OCI-M2 (cell line): ENCODE data around the gene AKAP6.
"Not testable (repeated sequence)": the region's sequence is repeated elsewhere in the genome, so short reads cannot be mapped to it uniquely, and the experiment has no call there.

Experiments used
- DNase-seq: peaks from one replicate; lab custom pipeline; 2025; ENCODE audit not compliant: unreplicated experiment; lab: John Stamatoyannopoulos, UW

The AKAP6 gene

GRCh38 chr14:32737621-32738020, 408.5 kb downstream of the AKAP6 start:
- no peak for DNase-seq

- no peak for DNase-seq
Observed at GRCh38 chr14:32738206-32738871, 409.2 kb downstream of the AKAP6 start.

DNA sequence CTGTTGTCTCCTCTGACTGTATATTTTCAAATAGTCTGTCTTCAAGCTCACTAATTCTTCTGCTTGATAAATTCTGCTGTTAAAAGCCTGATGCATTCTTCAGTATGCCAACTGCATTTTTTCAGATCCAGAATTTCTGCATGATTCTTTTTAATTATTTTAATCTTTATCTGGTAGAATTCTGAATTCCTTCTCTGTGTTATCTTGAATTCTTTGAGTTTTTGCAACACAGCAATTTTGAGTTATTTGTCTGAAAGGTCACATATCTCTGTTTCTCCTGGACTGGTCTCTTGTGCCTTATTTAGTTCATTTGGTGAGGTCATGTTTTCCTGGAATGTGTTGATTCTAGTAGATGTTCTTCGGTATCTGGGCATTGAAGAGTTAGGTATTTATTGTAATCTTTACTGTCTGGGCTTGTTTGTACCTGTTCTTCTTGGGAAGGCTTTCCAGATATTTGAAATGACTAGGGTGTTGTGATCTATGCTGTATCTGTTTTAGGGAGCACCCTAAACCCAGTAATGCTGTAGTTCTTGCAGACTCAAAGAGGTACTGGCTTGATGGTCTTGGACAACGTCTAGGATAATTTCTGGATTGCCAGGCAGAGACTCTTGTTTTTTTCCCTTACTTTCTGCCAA, 415.8 kb downstream of the AKAP6 start:
- DNase-seq: no peak

DNA sequence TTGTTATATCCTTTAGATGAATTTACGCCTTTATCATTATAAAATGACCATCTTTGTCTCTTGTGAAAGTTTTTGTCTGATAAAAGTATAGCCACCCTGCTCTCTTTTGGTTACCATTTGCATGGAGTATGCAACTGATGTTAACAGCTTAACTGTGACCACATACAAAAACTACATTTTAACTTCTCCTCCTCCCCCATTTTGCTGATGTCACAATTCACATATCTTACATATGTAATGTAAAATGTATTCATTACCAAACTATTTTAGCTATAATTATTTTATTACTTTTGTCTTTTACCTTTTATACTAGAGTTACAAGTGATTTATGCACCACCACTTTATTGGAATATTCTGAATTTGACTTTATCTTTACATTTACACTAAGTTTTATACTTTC, 425.1 kb downstream of the AKAP6 start:
- DNase-seq: no peak

DNA sequence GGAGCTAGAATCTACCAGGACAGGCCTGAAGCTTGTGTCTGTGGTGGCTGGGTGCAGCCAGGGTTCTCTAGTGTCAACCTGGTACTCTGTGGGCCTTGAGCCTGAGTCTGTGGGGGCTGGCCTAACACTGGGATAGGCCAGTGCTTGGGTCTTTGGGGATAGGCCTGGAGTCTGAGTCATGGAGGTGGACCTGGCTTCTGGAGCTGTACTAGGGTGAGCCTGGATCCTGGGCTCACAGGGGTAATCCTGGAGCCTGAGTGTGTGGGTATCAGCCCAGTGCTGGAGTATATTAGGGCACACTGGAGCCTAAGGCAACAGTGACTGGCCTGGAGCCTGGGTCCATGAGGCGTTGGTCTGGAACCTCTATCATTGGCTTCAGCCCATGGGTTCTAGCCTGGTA, 427.1 kb downstream of the AKAP6 start:
- DNase-seq: no peak

- no peak for DNase-seq
Observed at GRCh38 chr14:32756775-32757174, 427.7 kb downstream of the AKAP6 start.

- no peak for DNase-seq
Observed at GRCh38 chr14:32757568-32757967, 428.5 kb downstream of the AKAP6 start.

- DNase-seq: no peak
Observed at GRCh38 chr14:32761381-32761968, 432.4 kb downstream of the AKAP6 start.

GRCh38 chr14:32762886-32763285, 433.8 kb downstream of the AKAP6 start:
- DNase-seq: no peak

GRCh38 chr14:32763673-32764072, 434.6 kb downstream of the AKAP6 start:
- no peak for DNase-seq

DNA sequence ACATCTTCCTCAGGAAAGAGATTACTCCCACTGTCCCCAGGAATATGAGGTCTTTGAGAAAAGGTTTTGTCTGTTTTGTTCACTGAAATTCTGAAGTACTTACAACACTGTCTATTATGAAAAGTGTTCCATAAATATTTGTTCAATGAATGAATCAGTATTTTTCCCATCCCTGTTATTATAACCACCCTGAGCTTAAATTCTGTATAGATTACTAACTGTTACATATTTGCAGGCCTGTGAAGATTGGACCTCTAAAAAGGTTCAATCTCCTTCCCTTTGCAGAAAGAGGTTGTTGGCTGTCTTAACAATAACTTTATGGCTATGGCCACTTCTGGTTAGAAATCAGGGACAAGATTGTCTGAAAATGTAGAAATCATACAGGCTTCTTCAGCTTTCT, 435.0 kb downstream of the AKAP6 start:
- no peak for DNase-seq

DNA sequence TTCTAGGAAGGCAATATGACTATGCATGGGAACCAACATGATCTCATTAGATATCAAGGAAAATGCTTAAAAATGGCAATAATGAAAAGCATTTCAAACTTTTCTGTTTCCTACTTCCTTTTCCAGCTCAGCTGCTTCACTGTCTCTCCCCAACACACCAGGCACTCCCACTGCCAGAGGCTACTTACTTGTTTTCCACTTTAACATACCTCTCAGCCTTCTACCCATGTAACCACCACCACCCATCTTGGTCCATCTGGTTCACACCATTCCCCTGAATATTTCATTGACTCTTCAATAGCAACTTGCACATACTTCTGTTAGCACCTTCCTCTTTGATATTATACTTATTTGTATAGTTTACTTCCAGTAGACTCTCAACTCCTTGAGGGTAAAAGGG, 441.3 kb downstream of the AKAP6 start:
- DNase-seq: no peak

DNA sequence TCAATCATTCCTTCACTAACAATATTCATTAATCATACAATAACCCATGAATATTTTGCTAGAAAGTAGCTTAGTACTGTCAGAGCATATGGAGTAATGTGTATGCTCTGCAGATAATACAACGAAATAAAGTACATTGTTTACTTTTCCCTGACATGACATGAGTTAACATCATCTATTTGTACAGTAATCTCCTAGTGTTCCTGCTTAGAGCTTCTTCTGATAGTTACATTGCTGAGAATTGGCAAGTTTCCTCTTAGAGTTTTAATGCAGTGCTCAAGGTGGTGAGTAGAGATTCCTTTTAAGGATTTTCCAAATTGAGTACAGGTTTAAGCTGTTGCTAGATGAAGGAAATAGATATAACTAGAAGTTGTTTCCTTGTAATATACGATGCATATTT, 445.1 kb downstream of the AKAP6 start:
- no peak for DNase-seq

DNA sequence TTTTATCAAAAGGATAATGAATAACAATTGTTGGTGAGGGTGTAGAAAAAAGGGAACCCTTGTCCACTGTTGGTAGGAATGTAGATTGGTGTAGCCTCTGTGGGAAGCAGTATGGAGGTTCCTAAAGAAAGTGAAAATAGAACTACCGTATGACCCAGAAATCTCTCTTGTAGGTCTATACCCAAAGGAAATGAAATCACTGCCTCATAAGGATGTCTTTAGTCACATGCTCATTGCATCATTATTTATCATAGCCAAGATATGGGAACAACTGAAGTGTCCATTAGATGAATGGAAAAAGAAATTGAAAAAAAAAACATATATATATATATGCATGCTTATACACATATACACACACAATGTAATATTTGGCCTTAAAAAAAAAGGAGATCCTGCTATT, 450.7 kb downstream of the AKAP6 start:
- no peak for DNase-seq

DNA sequence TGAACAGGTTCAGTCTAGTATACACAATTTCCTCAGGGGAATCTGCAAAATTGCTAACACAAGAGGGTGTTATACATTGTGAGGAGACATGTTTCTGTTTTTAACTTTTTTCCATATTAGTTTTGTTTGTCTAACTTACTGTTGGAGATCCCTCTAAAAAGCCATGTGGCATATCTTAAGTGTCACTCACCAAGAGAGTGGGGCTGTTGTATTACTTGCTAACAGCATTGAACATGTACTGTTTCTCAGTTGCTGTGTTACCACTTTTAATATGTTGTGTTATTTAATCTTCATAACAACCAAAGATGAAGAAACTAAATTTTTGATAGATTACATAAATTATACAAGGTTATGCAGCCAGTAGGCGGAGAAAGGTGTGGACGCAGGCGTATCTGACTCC, 455.3 kb downstream of the AKAP6 start:
- no peak for DNase-seq

DNA sequence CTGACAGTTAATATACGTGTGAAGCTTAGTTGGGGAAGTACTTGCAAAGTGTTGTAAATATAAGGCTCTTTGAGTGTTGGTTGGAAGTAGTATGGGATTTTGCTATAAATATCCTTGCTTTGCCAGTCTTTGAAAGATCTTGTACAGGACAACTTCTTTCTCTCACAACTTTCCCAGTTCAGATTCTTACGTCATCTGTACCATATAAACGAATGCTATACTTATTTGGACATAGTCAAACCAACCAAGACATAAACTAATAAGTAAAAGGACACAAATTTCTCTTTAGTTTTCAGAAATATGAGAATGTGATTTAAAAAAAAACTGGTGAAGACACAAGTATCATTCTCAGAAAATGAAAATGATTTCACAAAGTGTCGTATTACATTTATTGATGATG, 456.5 kb downstream of the AKAP6 start:
- DNase-seq: no peak

- no peak for DNase-seq
Observed at GRCh38 chr14:32786886-32787285, 457.8 kb downstream of the AKAP6 start.

DNA sequence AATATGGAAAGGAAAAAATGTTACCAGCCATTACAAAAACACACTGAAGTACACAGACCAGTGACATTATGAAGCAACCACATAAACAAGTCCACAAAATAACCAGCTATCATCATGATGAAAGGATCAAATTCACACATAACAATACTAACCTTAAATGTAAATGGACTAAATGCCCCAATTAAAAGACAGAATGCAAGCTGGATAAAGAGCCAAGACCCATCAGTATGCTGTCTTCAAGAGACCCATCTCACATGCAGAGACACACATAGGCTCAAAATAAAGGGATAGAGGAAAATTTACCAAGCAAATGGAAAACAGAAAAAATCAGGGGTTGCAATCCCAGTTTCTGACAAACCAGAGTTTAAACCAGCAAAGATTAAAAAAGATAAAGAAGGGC, 463.9 kb downstream of the AKAP6 start:
- DNase-seq: not testable (repeated sequence)

DNA sequence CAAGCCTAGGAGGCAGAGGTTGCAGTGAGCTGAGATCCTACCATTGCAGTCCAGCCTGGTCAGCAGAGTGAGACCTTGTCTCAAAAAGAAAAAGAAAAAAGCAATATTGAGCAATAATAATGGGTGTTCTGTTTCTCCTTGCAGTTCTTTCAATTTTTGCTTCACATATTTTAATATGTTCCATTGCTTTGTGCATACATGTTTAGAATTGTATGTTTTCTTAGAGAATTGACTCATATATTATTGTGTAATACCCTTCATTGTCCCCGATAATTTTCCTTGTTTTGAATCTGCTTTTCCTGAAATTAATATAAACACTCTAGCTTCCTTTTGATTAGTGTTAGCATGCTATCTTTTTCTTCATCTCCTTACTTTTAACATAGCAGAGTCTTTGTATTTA, 471.2 kb downstream of the AKAP6 start:
- DNase-seq: no peak

GRCh38 chr14:32802295-32802694, 473.2 kb downstream of the AKAP6 start:
- DNase-seq: no peak

DNA sequence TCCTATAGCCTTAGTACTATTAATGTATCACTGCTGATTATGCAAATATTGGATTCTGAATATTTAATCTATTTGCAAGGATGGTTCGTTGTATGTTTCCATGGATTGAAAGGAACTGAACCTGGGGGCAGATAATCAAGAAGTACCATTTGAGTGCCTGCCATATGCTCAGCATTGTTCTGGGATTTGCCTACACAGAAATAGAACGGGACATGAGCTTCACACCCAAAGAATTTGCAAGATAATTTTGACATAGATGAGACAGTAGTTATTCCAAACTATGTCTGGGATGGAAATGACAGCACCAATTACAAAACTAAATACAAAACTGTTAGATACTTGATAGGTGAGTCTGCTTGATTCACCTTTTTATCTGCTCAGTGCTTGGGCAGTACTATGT, 476.9 kb downstream of the AKAP6 start:
- no peak for DNase-seq

DNA sequence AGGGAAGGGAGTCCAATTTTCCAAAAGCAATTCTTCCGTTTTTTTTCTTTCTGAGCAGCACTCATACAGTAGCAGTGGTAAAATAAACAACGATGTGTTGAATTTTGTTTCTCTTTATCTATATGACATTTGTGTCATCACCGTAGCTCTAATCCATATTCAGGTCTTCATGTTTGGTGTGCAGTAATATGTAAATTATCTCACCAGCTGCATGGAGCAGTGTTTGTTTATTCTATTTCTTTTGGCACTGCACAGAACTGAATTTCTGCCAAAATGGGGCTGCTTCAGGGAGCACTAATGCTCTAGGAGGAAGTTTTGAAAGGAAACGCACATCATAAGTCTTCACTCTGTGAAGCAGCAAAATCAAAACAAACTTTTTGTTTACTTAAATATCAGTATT, 479.5 kb downstream of the AKAP6 start:
- DNase-seq: no peak

DNA sequence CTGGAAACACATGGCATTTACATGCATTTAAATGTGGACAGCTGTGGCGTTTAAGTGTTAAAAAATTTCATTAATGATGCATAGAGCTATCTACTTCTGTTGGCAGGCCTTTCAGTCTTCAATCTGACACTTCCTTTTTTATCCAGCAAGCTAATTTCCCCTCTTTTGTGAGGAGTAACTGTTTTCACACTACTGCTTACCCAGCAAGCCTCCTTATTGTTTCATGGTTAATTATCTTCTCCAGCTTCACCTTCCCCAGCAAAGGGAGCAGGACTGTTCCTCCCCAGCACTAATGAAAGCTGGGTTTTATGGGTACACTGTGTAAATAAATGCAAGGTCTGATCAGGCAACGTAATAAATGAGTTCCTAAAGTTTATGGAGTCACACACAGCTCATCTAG, 480.2 kb downstream of the AKAP6 start:
- DNase-seq: no peak
